Measurements from ENCODE around the gene C15orf62.

The C15orf62 gene

DNA sequence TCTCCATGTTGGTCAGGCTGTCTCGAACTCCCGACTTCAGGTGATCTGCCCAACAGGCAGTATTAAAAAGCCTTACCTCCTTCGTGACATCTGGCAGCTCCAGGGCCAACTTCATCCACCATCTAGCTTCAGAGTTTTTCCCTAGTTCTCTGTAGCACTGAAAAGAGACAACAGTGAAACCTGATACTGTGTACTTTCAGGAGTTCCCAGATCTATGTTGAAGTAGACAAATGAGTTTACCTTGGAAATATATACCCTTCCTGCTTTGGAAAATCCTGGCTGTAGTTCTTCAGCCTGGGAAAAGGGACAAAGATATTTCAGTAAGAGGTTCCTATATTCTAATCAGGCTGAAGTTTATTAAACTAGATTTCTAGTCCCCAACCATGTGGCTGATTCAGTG, 32.7 kb upstream of the C15orf62 start:
- peak overlapping the region; percentile 63 for H3K27ac ChIP-seq
- no peak for TF ChIP-seq ZFX (IDR thresholded peaks at IDR 0.05; ENCODE audit: borderline replicate concordance)
- TF ChIP-seq, protein P1, sequence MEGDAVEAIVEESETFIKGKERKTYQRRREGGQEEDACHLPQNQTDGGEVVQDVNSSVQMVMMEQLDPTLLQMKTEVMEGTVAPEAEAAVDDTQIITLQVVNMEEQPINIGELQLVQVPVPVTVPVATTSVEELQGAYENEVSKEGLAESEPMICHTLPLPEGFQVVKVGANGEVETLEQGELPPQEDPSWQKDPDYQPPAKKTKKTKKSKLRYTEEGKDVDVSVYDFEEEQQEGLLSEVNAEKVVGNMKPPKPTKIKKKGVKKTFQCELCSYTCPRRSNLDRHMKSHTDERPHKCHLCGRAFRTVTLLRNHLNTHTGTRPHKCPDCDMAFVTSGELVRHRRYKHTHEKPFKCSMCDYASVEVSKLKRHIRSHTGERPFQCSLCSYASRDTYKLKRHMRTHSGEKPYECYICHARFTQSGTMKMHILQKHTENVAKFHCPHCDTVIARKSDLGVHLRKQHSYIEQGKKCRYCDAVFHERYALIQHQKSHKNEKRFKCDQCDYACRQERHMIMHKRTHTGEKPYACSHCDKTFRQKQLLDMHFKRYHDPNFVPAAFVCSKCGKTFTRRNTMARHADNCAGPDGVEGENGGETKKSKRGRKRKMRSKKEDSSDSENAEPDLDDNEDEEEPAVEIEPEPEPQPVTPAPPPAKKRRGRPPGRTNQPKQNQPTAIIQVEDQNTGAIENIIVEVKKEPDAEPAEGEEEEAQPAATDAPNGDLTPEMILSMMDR (IDR thresholded peaks at IDR 0.05): no peak

DNA sequence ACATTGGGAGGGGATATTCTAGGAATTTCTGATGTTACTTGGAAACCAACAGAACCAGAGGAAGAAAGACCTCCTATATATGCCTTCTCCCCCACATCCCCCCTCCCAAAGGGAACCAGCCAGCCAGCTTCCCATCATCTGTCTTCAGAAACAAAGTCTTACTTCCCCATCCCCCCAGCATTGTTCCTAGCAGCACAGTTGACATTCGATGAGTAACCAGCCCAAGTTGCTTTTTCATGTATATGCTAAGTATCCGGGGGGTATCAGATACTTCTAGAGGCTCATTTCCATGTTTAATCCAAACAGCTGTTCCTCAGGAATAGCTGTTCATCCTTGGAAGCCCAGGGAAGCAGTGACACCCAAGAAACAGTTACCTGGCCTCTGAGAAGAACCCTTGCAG, 30.7 kb upstream of the C15orf62 start:
- TF ChIP-seq, protein P1 (IDR thresholded peaks at IDR 0.05): no peak
- TF ChIP-seq ZFX (IDR thresholded peaks at IDR 0.05; ENCODE audit: borderline replicate concordance): no peak
- peak overlapping the region; percentile 22; the same call in 1 of the 2 replicates for H3K27ac ChIP-seq

DNA sequence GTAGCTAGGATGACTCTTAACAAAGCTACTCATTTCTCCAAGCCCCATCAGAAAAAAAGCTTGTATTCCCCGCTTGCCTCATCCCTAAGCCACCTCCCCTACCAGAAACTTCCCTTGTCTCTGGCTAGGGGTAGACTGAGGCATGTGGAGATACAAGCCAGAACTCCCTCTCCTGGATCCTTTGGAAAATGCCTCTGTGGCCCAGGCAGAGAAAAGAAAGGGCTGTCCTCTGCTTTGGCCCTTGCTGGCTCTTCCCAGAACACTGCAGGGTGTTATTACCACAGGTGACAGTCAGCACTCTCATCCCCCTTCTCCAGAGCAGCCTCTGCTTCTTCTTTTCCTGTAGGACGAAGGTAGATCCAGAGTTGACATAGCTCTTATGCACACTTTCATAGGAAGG, 29.9 kb upstream of the C15orf62 start:
- no peak for TF ChIP-seq ZFX (IDR thresholded peaks at IDR 0.05; ENCODE audit: borderline replicate concordance)
- TF ChIP-seq, protein P1 (IDR thresholded peaks at IDR 0.05): no peak; the same call in 1 of the 2 replicates
- peak overlapping the region; percentile 22; the same call in 1 of the 2 replicates for H3K27ac ChIP-seq

DNA sequence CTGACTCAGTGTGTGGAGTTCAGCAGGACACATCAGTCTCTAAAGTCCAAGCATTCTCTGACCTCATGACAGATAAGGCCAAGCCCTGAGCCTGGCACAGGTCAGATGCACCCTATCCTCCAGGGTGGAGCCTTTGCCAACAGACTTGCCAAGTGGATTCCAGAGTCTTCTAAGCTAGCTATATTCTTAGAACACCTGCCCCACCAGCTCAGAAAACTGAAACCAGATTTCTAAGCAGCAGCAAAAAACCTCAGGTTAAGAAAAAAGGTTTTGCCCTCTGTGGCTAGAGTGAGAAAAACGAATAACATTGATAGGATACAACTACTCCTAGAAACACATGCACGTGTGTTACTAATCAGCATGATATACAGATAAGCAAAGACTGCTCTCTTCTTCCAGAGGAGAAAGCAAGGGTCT, 26.3 kb upstream of the C15orf62 start:
- no peak overlapping the region; the same call in 1 of the 2 replicates for H3K27ac ChIP-seq
- TF ChIP-seq, protein P1 (IDR thresholded peaks at IDR 0.05): no peak
- no peak for TF ChIP-seq ZFX (IDR thresholded peaks at IDR 0.05; ENCODE audit: borderline replicate concordance)

DNA sequence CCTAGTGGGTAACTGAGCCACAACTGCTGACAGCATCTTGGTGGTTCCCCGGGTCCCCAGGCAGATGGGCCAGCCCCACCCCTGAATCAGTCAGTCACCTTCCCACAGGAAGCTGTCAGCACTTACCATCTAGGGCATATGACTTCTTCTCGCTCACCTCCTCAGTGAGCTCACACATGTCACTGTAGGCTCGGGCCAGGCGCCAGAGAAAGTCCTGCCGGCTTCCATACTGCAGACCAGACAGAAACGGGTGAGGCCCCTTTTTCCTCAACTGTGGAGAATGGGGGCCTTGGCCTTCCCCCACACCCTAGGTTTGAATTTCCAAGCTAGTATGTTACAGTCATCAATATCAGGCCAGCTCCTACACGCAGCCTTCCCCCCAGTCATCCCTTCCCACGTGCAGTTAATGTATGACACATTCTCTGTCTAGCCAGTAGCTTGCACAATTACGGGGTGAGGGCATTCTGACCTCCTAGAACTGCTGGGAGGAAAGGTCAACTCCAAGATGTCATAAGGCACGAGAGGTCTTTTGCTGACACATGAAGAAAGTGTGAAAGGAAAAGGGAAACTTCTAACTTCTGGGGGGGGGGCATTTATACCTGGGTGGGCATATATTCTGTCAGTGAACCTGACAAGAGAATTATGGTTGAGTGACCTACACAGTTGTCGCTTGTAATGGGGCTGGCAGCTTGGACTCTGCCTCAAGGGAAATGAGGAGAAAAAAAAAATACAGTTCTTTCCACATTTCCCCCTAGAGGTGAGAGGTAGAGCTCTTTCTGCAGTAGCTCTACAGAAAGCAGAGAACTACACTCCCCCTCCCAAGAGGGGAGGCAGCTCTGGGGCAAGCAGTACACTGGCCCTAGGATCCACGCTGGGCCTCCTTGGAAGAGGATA, 25.6 kb upstream of the C15orf62 start:
- no peak for TF ChIP-seq ZFX (IDR thresholded peaks at IDR 0.05; ENCODE audit: borderline replicate concordance)
- TF ChIP-seq, protein P1 (IDR thresholded peaks at IDR 0.05): no peak
- H3K27ac ChIP-seq: no peak overlapping the region

DNA sequence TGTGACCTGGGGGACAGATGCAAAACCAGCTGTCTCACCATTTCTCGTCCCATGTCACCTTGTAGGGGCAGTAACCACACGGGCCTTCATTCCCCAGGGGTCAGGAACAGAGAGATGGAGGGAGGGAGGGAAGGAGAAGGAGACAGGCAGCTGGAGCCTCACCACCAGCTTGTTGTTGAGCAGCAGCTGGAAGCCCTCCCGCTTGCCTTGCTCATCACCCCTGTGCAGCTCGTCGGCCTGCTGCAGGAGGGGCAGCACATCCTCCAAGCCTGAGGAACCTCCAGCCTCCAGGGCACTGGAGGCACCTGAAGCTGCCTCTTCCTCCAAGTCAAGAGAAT, 25.0 kb upstream of the C15orf62 start:
- no peak for TF ChIP-seq ZFX (IDR thresholded peaks at IDR 0.05; ENCODE audit: borderline replicate concordance)
- TF ChIP-seq, protein P1 (IDR thresholded peaks at IDR 0.05): no peak
- no peak overlapping the region for H3K27ac ChIP-seq

DNA sequence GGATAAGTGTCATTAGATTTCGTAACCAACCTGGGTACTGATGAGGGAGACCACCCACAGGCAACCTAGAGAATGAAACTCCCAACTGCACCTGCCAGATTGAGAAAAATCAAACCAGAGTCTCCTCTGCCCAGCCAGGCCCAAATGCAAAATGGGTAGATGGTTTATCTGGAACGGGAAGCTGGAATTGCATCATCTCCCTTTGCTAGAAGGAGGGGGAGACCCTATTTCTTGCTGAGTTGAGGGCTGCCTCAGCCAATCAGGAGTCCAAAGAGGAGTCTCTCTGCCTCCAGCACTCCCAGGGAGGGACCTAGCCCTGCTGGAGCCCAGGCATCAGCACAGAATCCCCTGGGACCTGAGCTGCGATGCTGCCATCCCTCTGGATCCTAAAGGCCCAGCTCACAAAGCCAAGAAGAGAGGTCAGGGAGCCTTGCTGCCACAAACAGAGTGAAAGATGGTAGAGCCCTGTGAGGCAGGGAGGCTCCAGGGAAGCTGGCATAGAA, 22.8 kb upstream of the C15orf62 start:
- no peak for TF ChIP-seq ZFX (IDR thresholded peaks at IDR 0.05; ENCODE audit: borderline replicate concordance)
- TF ChIP-seq, protein P1 (IDR thresholded peaks at IDR 0.05): no peak
- H3K27ac ChIP-seq: peak overlapping the region; percentile 31; the same call in 1 of the 2 replicates
